SK-N-SH (cell line): ENCODE results near the gene PPP1R36.

ENCODE experiments used
- CTCF ChIP-seq: fragments of 200-600 bp; sonication (generic); IDR thresholded peaks from 2 replicates; pipeline ENCODE4 v1.6.1; 2017; ENCODE audit warnings: antibody characterized with exemption, mild to moderate bottlenecking, moderate library complexity
- ELF1 ChIP-seq: IDR thresholded peaks from 2 replicates; pipeline ENCODE4 v1.4.0; 2012
- EP300 ChIP-seq, 2 experiments: IDR thresholded peaks; 2 replicates each; pipeline versions ENCODE4 v1.4.0 to v1.6.1; 2012; ENCODE audit warnings: borderline replicate concordance in 1 of 2, low read depth in 1 of 2, low read length in 1 of 2
- REST ChIP-seq: IDR thresholded peaks from 2 replicates; pipeline ENCODE4 v1.6.1; 2012; ENCODE audit warnings: mild to moderate bottlenecking, low read depth, low read length, moderate library complexity
- SMC3 ChIP-seq: IDR thresholded peaks from 2 replicates; pipeline ENCODE4 v1.6.1; 2012; ENCODE audit warnings: low read depth, low read length, improper control_type of control experiment
- TAF1 ChIP-seq: IDR thresholded peaks from 2 replicates; pipeline ENCODE4 v1.6.1; 2012; ENCODE audit warnings: low read depth, mild to moderate bottlenecking, low read length, moderate library complexity, borderline replicate concordance
- USF2 ChIP-seq: fragments of 150-350 bp; IDR thresholded peaks from 2 replicates; pipeline ENCODE4 v1.6.1; 2017; ENCODE audit warnings: antibody characterized with exemption, low read length, low read depth, borderline replicate concordance

GRCh38 chr14:64510825-64511671 is 38.7 kb upstream of the PPP1R36 start:
- TF ChIP-seq ELF1: no peak
- TF ChIP-seq CTCF: peak; percentile 94
- TF ChIP-seq SMC3: peak; percentile 66
- no peak for TF ChIP-seq REST
- no peak for TF ChIP-seq TAF1
- TF ChIP-seq USF2: no peak
- TF ChIP-seq EP300 (IDR thresholded peaks at IDR 0.05; ENCODE audit: borderline replicate concordance in 1 of 2, low read depth in 1 of 2, low read length in 1 of 2): no peak
